ENCODE data around the gene SINHCAF. TPM values are rescaled to one million over a fixed set of nuclear protein-coding genes. Genes with fewer than 3 reads are reported as not detected.

The SINHCAF gene
- total and polyA plus RNA-seq, 2 experiments from 2014 or later: 581 to 686 TPM

GRCh38 chr12:31297572-31298514 lies 28.1 kb downstream of the SINHCAF start:
- peaks cover 41% of the 10 kb centered on the region for H3K4me1 ChIP-seq (ENCODE audit: insufficient read depth)
- DNase-seq (ENCODE audit: low spot score): no peak
- peak overlapping the region; percentile 75; the same call in 1 of the 2 replicates for H3K27ac ChIP-seq (ENCODE audit: low read depth)
- TF ChIP-seq CREB1 (CRISPR knock-in tag; IDR thresholded peaks at IDR 0.05; ENCODE audit: low read depth): no peak
- TF ChIP-seq CTCF (conservative IDR thresholded peaks at IDR 0.05; ENCODE audit: low read depth in 2 of 2): no peak
- TF ChIP-seq EZH2 (IDR thresholded peaks at IDR 0.05; ENCODE audit: low read depth, unreplicated experiment): no peak
- no peak for TF ChIP-seq ZNF462 (CRISPR knock-in tag; IDR thresholded peaks at IDR 0.05)
- no peak for TF ChIP-seq ZNF114 (CRISPR knock-in tag; IDR thresholded peaks at IDR 0.05)
- TF ChIP-seq JUNB (IDR thresholded peaks at IDR 0.05; ENCODE audit: unreplicated experiment): no peak
- TF ChIP-seq ETS1 (IDR thresholded peaks at IDR 0.05): no peak
- H3K79me2 ChIP-seq (replicated peaks; ENCODE audit: insufficient read depth): peaks cover 100% of the 10 kb centered on the region
- no peak overlapping the region for H3K4me2 ChIP-seq
- Mint-ChIP-seq H3K4me1 (peaks cover 28% of the 10 kb centered on the region), H3K4me3 (no peak overlapping the region), H3K9me3 (no peaks in the 10 kb centered on the region), H3K27me3 (ENCODE audit: insufficient read depth, low read depth, poor library complexity) (peaks cover 3% of the 10 kb centered on the region), H3K27ac (0 out of 2 replicates have a peak overlapping the region, but pooled peaks have one; percentile 53), H3K36me3 (ENCODE audit: low read depth) (peaks cover 93% of the 10 kb centered on the region)
- H3K36me3 ChIP-seq (ENCODE audit: insufficient read depth): peaks cover 65% of the 10 kb centered on the region
- H2AFZ ChIP-seq: no peak overlapping the region
- no peak for ATAC-seq
- peaks cover 20% of the 10 kb centered on the region; the same call in 1 of the 2 replicates for H3F3A ChIP-seq (replicated peaks; ENCODE audit: low read depth)
- no peaks in the 10 kb centered on the region for H3K9me2 ChIP-seq (ENCODE audit: insufficient read depth)
- peaks cover 88% of the 10 kb centered on the region for H4K20me1 ChIP-seq (replicated peaks; ENCODE audit: insufficient read depth)
- H3K4me3 ChIP-seq: no peak overlapping the region
- no peaks in the 10 kb centered on the region for H3K27me3 ChIP-seq (ENCODE audit: insufficient read depth)
